COR-L47 (cell line): Measurements from ENCODE around the gene CCM2L.

Source experiments
- DNase-seq: peaks from one replicate; lab custom pipeline; 2025; lab: John Stamatoyannopoulos, UW

The CCM2L gene

GRCh38 chr20:32010101-32010500 lies at the start of gene CCM2L:
Gene CCM2L, plus strand, starts transcription at chr20:32010438. Its CDS starts 17 bp downstream, at chr20:32010455.
- no peak for DNase-seq

DNA sequence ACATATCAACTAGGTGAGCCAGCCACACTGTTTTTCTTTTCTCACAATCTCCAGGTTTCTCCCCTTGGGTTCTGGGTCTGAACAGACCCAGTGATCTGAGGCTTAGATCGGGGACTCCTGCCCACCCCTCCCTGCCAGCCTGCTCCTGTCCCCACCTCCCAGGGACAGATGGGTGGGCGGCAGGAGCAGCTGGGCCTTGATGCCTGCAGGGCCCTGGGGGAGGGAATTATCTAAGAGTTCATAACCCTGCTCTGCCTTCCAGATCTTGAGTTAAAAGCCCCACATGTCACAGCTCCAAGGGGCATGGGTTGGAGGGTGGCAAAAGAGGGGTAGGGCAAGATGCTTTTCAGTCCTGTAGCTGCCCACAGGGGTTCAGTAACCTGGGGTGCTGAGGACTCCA lies 47.5 kb upstream of the CCM2L start:
- DNase-seq: no peak

GRCh38 chr20:31963889-31964288 lies 46.3 kb upstream of the CCM2L start:
- no peak for DNase-seq

DNA sequence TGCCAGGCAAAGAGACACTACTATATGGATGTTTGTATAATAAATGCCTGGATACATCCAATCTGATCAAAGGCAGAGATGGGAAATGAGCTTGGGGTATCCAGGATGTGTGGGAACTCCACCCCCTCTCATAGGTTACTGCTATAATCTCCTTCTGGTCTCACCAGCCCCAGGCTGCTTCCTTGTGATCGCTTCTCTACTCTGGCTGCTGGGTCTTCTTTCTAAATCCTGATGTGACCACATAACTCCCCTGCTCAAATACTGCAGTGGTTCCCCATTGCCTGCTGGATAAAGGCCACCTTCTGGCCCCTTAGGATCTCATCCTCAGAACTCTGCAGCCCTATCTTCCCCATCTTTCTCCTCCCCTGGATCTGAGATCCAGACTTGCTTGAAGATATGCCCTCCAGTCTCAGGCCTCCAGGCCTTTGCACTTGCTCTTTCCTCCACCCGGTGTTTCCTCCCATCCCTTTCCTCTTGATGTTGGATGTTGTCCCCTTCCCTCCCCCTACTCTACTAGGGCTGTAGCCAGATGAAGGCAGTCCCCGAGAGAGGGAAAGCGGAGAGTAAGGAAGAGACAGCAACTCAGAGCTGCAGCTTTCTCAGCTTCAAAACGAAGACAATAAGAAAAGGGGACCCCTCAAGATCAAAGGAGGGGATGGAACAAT lies 43.1 kb upstream of the CCM2L start:
- DNase-seq: no peak

GRCh38 chr20:31967830-31968249 lies 42.4 kb upstream of the CCM2L start, which contains the start of gene XKR7:
Gene XKR7, plus strand, starts transcription at chr20:31968151. Its CDS starts 25 bp downstream, at chr20:31968176.
- peak; percentile 30 for DNase-seq

DNA sequence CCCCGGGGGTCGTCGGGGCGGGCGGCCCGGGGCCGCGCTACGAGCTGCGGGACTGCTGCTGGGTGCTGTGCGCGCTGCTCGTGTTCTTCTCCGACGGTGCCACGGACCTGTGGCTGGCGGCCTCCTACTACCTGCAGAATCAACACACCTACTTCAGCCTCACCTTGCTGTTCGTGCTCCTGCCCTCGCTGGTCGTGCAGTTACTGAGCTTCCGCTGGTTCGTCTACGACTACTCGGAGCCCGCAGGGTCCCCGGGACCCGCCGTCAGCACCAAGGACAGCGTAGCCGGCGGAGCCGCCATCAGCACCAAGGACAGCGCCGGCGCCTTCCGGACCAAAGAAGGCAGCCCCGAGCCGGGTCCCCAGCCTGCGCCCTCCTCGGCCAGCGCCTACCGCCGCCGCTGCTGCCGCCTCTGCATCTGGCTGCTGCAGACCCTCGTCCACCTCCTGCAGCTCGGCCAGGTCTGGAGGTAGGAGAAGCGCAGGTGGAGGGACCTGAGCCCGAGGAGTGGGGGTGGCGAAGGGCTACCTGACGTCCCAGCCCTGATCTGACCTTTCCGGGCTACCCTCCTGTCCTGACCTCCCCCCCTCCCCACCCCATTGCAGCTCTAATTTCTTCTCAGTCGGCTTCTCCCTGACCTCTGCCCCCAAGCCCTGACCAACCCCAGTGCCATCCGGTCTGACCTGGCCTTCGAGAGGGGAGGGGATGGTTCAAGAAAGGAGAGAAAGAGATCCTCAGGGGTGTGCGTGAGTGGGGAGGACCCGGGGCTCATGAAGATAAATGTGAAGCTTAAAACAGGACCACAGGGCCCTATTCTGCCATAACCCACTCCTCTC lies 41.7 kb upstream of the CCM2L start:
- DNase-seq: no peak

- DNase-seq: no peak
These were observed 40.2 kb upstream of the CCM2L start for GRCh38 chr20:31969991-31970390.

GRCh38 chr20:31972471-31973021 lies 37.7 kb upstream of the CCM2L start:
- no peak for DNase-seq

- DNase-seq: no peak
These were observed 35.9 kb upstream of the CCM2L start for GRCh38 chr20:31974296-31974695.

DNA sequence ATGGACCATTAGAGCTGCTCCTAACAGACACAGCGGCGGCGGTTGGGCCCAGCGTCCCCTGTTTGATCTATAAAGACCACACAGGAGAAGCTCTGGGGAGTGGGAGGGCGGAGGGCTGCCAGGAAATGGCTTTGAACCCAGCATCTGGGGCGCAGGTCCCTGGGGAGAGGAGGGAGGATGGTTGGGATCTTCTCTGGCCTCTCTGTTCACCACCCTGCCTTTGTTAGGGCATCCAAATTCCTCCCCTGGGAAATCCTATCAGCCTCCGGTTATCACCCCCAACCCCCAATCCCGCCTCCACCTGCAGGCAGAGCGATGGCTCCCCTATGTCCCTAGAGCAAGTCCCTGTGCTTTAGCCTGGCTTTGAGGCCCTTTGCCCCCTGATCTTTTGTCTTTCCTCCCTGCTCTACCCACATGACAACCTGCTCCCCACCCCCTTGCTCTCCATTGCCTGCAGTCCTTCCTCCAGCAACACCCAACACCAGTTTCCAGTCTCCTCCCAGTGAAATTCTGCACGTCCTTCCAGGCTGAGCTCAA lies 35.2 kb upstream of the CCM2L start:
- DNase-seq: no peak

- DNase-seq: no peak
These were observed 34.4 kb upstream of the CCM2L start for GRCh38 chr20:31975874-31976273.

GRCh38 chr20:31977080-31977479 lies 33.2 kb upstream of the CCM2L start:
- DNase-seq: no peak

- no peak for DNase-seq
These were observed 30.4 kb upstream of the CCM2L start for GRCh38 chr20:31979713-31980426.

GRCh38 chr20:31981784-31982183 lies 28.5 kb upstream of the CCM2L start:
- no peak for DNase-seq

GRCh38 chr20:31984981-31985471 lies 25.2 kb upstream of the CCM2L start:
- DNase-seq: no peak

- no peak for DNase-seq
These were observed 22.5 kb upstream of the CCM2L start for GRCh38 chr20:31987744-31988143.

- no peak for DNase-seq
These were observed 21.7 kb upstream of the CCM2L start for GRCh38 chr20:31988430-31989015.

DNA sequence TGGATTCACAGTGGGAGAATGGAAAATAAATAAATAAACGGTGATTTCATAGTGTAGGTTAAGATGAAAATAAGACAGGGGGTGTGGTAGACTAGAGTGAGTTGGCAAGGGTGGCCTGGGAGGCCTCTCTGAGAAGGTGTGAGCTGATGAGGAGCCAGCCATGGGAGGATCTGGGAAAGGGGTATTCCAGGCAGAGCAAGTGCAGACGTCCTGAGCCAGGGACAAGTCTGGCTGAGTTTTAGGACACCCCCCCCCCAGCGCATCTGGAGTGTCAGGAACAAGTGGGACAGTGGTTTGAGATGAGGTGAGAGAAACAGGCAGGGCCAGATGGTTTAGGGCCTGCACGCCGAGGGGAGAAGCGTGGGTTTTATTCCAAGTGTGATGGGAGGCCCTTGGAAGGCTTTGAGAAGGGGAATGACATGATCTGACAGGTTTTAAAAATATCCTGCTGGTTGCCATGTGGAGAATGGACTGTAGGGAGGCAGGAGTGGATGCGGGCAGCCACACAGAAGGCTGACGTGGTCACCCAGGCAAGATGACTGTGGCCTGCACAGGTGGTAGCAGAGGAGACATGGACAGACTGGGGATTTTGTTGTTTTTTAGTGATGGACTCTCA lies 21.1 kb upstream of the CCM2L start:
- no peak for DNase-seq

DNA sequence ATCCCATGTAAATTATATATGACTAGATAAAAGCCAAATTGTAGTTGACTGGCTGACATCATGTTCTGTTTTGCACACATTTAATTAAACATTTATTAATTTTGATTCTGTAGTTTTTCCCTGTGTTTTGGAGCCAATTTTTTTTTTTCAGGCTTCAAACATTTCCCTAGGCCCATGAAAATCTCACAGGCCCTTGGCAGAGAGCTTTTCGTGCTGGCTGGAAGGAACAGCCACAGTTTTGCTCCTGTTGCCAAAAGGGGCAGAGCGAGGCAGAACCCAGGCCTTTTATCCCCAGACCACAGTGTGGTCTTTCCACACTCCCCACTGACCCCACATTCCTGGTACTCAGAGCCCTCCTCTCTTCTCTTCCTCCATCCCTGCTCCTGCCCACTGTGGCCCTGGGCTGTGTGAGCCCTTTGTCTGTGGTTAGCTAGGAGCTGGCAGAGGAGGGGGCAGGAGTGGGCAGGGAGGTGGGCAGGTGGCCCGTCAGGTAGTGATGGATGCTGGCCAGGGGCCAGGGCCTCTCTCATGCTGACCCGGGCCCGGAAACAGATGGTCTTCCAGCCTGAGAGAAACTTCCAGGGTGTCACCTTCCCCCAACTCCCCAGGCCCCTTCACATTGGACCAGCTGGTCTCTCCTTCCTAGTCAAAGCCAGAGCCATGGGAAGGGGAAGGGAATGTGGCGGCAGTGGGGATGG lies 19.4 kb upstream of the CCM2L start:
- no peak for DNase-seq

DNA sequence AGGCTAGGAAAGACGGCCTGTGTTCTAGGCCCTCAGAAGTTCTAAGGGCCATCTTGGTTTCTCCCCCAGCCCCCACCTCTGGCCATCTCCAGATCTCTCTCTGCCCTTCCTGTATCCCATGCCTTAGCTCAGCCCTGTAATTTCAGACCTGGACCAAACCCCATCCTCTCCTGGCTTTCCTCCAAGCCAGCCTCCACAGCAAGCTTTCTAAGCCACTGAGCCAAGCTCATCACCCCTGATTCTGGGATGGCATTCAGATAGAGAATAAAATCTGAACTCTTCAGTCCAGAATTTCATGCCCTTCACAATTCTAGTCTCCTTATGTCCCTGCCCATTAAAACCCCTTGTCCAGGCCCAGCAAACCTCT lies 18.9 kb upstream of the CCM2L start:
- no peak for DNase-seq

DNA sequence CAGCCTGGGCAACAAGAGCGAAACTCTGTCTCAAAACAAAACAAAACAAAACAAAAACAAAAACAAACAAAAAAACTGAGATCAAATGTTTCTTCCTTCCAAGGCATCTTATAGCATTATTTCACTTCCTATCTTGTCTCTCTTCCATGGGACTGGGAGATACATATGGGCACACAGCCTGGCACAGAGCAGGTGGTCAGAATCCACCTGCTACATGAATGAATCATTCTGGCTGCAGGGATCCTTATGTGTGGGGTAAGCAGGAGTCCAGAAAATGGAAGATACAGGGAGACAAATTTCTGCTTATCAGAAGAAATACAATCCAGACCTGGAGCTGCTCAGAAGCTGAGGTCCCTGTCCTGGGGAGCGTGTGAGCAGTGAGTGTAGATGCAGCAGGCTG lies 18.2 kb upstream of the CCM2L start:
- no peak for DNase-seq
